GM19328 (cell line): Measurements from ENCODE around the gene TMED1.

Experiments
- ATAC-seq: cut with Tn5 transposase; IDR thresholded peaks from one replicate; pipeline ENCODE4 v1.9.1; 2021; ENCODE audit warnings: mild to moderate bottlenecking, moderate library complexity; ENCODE audit not compliant: unreplicated experiment

TMED1 gene

DNA sequence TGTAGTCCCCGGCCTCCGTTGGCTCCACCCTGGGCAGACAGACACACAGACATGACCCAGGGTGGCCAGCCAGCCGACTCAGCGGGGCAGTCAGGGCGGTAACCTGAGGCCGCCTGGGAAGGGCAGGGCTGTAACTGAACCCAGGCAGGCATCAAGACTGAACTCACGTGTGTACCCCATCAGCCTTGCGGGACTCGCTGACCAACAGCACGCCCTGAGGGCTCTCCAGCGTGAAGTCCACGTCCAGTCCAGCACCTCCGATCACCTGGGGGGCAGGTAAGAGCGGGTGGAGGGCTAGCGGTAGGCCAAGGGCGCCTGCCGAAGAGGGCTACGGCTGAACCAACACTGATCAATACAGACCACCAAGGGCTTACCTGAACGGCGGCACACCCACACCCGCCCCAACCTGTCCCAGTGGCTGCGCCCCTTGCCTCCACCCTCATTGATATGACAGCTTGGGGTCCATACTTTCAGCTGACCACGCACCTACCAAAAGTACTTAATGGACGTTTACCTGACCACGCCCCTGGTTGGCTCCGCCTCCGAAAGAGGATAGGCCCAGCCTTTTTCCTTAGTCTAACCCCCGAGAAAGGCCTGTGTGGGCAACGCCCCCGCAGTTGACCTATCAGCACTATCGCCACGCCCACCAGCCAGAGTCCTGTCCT lies 791 bp downstream of the TMED1 start:
- ATAC-seq: no peak

DNA sequence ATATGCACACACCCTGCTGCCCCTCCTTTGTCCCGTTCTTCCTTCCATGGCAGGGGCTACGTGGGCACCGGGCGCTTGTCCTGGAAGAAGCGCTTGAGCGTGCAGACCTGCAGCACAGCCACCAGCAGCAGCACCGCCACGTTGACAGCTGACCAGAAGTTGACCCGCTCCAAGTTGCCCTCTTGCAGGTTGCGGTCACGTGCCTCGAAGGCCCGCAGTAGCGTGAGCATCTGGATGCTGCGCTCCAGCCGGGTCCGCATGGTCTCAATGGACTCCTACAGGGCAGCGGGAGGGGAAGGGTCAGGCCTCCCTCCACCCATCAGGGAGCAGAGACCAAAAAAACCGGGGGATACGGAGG lies 3.1 kb downstream of the TMED1 start:
- ATAC-seq: no peak

- ATAC-seq: no peak
Observed at GRCh38 chr19:10831987-10832938, 3.7 kb downstream of the TMED1 start.

- no peak for ATAC-seq
Observed at GRCh38 chr19:10830931-10831779, 4.9 kb downstream of the TMED1 start.

GRCh38 chr19:10830370-10830769 lies 5.6 kb downstream of the TMED1 start:
- no peak for ATAC-seq

DNA sequence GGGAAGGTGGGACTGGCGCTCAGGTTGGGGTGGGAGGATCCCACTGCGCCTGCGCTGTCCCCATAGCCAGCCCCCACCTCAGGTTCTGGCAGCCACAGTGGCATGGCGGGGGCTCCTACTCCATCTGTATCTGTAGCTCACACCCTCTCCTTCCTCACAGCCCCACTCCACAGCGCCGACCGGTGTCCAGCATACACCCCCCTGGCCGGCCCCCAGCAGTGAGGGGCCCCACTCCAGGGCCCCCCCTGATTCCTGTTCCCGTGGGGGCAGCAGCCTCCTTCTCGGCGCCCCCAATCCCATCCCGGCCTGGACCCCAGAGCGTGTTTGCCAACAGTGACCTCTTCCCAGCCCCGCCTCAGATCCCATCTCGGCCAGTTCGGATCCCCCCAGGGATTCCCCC lies 6.0 kb downstream of the TMED1 start:
- no peak for ATAC-seq

GRCh38 chr19:10828981-10829821 lies 6.8 kb downstream of the TMED1 start:
- no peak for ATAC-seq

GRCh38 chr19:10826846-10827245 lies 9.2 kb downstream of the TMED1 start:
- ATAC-seq: no peak

GRCh38 chr19:10826231-10826630 lies 9.8 kb downstream of the TMED1 start:
- no peak for ATAC-seq

- ATAC-seq: no peak
Observed at GRCh38 chr19:10823690-10824089, 12.3 kb downstream of the TMED1 start.

GRCh38 chr19:10820173-10820572 lies 15.8 kb downstream of the TMED1 start:
- no peak for ATAC-seq

- no peak for ATAC-seq
Observed at GRCh38 chr19:10819124-10820060, 16.6 kb downstream of the TMED1 start.

DNA sequence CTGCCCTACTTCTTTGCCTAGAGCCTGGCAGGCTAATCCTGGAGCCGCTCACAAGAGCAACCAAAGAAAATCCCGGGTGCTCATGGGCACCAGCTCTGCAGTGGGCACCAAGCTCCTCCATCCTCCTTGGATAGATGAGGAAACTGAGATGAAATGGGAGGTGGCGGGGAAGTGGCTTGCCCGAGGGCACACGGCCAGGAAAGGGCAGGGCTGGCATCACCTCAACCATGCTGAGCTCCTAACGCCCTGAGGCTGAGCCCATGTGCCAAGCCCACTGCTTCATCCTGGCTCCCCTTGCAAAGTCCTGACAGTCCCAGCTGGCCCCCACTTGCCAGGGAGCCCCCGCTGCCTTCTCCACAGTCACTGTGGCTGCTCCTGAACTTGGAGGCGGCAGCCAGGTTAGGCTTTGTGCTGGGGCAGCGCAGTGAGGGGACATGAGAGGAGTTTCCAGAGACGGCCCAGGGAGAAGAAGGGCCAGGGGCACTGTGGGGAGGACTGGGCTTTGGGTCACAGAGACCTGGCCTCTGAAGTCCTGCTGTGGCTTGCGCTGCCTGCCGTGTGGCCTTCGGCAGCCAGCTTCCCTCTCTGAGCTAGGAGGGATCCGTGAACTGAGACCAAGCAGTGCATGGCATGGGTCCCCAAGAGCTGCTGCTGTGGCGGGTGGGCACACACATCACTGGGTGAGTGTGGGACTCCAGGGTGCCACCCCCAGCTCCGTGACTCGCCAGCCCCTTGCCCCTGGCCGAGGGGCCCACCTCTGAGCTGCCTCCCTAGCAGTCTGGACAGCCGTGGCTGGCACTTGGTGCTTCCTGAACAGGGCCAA lies 17.5 kb downstream of the TMED1 start:
- no peak for ATAC-seq

DNA sequence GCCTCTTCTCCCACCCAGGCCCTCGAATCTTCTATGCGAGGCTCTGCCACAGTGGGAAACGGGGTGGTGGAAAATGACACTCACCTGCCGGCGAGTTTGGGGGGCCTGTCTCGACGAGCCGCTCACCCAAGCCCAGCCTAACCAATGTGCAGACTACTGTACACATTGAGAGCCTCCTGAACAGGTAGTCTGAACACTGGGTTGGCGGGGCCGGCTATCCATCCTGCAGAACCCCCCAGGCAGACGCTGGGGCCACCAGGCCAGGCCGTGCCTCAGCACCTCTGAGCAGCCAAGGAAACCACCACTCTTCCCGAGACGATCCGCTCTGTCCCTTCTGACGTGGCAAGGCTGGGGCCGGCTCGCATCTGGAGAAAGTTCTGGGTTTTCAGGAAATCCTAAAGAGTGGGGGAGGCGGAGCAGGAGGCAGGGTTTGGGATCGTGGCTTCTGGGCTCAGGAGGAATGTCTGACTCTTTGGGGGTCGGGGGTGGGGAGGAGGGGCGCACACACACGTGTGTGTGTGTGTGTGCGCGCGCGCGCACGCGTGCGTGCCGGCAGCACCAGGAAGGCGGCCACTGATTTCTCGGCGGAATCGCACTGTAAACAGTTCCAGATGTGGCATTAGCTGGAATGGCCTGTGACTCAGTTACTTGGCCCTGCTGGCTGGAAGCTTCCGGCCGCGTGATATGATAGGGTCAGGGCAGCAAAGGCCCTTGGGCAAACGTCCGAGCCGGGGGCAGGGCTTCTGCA lies 18.5 kb downstream of the TMED1 start:
- ATAC-seq: no peak

DNA sequence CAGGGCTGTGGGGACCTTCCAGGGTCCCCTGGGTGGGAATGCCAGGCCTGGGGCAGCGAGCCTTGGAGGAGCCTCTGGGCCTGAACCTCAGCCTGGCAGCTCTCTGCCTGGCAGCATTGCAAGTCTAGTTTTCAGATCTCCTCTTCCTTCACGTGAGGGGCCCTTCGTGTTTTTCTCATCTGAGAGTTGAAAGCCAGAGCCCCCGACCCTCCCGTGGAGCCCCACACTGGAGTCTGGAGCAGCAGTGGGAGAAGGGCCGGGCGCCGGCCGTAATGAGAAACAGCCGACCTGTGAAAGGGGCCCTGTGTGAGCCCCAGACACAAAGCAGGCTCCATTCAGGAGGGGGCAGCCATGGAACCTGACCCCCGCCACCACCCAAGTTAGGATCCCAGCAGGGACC lies 19.3 kb downstream of the TMED1 start:
- no peak for ATAC-seq

DNA sequence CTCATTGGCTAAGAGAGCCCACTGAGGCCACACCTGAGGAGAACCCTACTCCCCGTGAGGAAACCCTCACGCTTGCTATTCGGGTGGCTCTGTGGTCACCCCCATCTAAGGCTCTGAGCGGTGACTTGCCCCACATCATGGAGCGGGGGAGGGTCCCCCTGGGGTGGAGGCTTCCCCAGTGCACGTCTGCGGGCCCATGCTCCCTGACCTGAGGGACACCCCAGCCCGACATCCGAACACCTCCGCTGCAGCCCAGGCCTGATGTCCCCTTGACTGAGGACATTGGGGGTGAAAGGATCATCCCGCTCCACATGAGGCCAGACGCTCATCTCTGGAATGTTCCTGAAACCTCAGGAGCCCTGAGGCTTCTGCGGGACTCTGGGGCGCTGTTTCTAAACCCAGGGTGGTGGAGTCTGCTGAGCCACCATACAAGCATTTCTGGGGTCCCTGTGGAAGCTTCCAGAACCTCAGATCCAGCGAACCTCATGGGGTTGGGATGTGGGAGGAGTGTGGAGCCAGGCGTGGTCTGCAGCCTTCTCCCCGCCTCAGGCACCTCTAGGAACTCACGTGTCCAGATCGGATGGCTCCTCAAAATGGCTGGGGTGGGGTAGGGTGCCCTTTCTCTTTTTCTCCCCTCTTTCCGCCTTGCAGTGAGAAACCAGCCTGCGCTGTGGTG lies 19.9 kb downstream of the TMED1 start:
- ATAC-seq: no peak

DNA sequence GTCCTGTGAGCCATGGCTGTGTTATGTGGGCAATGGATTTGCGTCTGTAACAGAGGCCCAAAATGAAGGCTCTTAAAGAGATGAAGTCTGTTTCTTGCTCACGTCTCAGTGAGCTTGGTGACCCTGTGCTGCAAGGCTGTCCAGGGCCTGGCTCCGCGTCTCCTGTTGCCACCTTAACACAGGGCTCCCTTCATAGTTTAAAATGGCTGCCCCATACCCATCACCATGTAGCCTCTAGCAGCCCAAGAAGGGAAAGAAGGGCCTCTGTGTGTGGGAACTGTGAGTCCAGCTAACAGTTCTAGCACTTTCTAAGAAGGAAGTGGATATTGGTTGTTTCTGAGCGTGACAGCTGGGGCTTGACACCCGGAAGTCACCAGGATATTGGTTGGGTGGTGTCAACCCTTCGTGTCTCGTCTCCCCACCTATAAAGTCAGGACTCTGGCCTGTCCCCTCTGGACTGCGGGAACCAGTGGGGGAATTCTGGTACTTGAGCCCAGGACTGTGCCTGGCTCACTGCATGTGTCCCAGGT lies 20.9 kb downstream of the TMED1 start:
- ATAC-seq: no peak
